Measurements from ENCODE around the gene SOX10. TPM values are rescaled to one million over a fixed set of nuclear protein-coding genes. Genes with fewer than 3 reads are reported as not detected.

The SOX10 gene
- total and polyA plus RNA-seq, 3 donors from 2014 or later: 5.0 to 6.1 (median 5.4) TPM

- no peak overlapping the region for H3K27ac ChIP-seq
- TF ChIP-seq POLR2A (IDR thresholded peaks at IDR 0.05) (no peak), CTCF (IDR thresholded peaks at IDR 0.05) (no peak)
- H3K4me3 ChIP-seq: no peak overlapping the region
- no peaks in the 10 kb centered on the region for H3K27me3 ChIP-seq
- no peaks in the 10 kb centered on the region for H3K9me3 ChIP-seq
- no peak for DNase-seq
- no peaks in the 10 kb centered on the region for H3K36me3 ChIP-seq (ENCODE audit: low read depth, missing control alignments)
- intact Hi-C loops (cut with DNase I; ENCODE audit: low total_unique reads): no loop called here
- H3K4me1 ChIP-seq: peaks cover 11% of the 10 kb centered on the region
- WGBS, 2 donors: 75 to 90% methylated on average over 15 to 22 of the region's 22 CpGs
Measured at GRCh38 chr22:38026130-38027111, 42.1 kb upstream of the SOX10 start.

- intact Hi-C loops (cut with DNase I; ENCODE audit: low total_unique reads): no loop called here
- Histone ChIP-seq H3K4me3 (no peak overlapping the region), H3K4me1 (peaks cover 11% of the 10 kb centered on the region), H3K27ac (no peak overlapping the region), H3K27me3 (no peaks in the 10 kb centered on the region), H3K36me3 (ENCODE audit: low read depth, missing control alignments) (no peaks in the 10 kb centered on the region), H3K9me3 (no peaks in the 10 kb centered on the region)
- no peak for DNase-seq
- WGBS, 2 donors: 81 to 87% methylated on average over 8 of the region's 8 CpGs
- no peak for TF ChIP-seq CTCF (IDR thresholded peaks at IDR 0.05)
- TF ChIP-seq POLR2A (IDR thresholded peaks at IDR 0.05): no peak
Measured at GRCh38 chr22:38025514-38025913, 41.2 kb upstream of the SOX10 start.

DNA sequence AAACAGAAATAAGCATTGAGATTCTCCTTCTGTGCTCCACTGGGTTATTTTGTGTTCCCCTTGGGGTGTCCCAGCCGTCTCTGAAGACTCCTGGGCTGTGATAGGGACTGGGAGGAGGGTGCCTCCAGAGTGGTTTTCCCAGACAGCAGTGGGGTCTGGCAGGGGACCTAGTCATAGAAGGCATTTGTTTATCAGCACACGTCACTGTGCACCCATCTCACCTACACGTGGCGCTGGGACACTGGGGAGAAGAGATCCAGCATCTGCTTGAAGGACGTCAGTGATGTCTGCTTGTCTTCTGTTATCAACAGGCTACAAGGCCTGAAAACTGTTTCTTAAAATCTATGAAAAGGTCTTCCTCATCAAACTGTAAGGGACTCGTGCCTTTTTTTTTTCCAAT lies 38.7 kb upstream of the SOX10 start:
- TF ChIP-seq POLR2A (IDR thresholded peaks at IDR 0.05) (no peak), CTCF (IDR thresholded peaks at IDR 0.05) (no peak)
- no peak overlapping the region for H3K4me3 ChIP-seq
- no peak for DNase-seq
- no peak overlapping the region for H3K27ac ChIP-seq
- H3K36me3 ChIP-seq (ENCODE audit: low read depth, missing control alignments): no peaks in the 10 kb centered on the region
- H3K9me3 ChIP-seq: no peaks in the 10 kb centered on the region
- intact Hi-C loops (cut with DNase I; ENCODE audit: low total_unique reads): no loop called here
- H3K4me1 ChIP-seq: peaks cover 7% of the 10 kb centered on the region
- H3K27me3 ChIP-seq: no peaks in the 10 kb centered on the region
- WGBS, 2 donors: 70 to 78% methylated on average over 6 of the region's 6 CpGs

- 80 to 83% methylated on average over 6 of the region's 6 CpGs for WGBS, 2 donors
- no peak for DNase-seq
- no peaks in the 10 kb centered on the region for H3K27me3 ChIP-seq
- no peak for TF ChIP-seq POLR2A (IDR thresholded peaks at IDR 0.05)
- no peak for TF ChIP-seq CTCF (IDR thresholded peaks at IDR 0.05)
- H3K4me3 ChIP-seq: no peak overlapping the region
- peaks cover 26% of the 10 kb centered on the region for H3K4me1 ChIP-seq
- H3K36me3 ChIP-seq (ENCODE audit: low read depth, missing control alignments): no peaks in the 10 kb centered on the region
- H3K9me3 ChIP-seq: no peaks in the 10 kb centered on the region
- H3K27ac ChIP-seq: no peak overlapping the region
- intact Hi-C loops (cut with DNase I; ENCODE audit: low total_unique reads): no loop called here
Measured at GRCh38 chr22:38021206-38021605, 36.9 kb upstream of the SOX10 start.
